Natural killer cell (primary cell): ENCODE results near the gene RXFP3. TPM values are rescaled to one million over a fixed set of nuclear protein-coding genes. Genes with fewer than 3 reads are reported as not detected.

ENCODE experiments used
- ATAC-seq, 3 donors: fragments of 150-1000 bp in 2 of 3; fragments of 200-7000 bp in 1 of 3; cut with Tn5 transposase; 1 replicate in 1 of 3; 2 replicates in 2 of 3; pipeline ENCODE4 v1.10.0; 2021; ENCODE audit warnings: mild to moderate bottlenecking in 2 of 3, moderate library complexity in 2 of 3
- DNase-seq, 2 donors: peaks; one replicate each; pipeline versions ENCODE4 v3.0.0 to v3.0.0-alpha.2; 2013 to 2021; ENCODE audit warnings: mixed read lengths in 1 of 2
- H3K27ac ChIP-seq: one replicate; pipeline ENCODE4 v1.5.1; 2013; ENCODE audit warnings: mild to moderate bottlenecking, low read length
- H3K27me3 ChIP-seq: one replicate; pipeline ENCODE4 v1.6.1; 2013; ENCODE audit warnings: low read length; ENCODE audit not compliant: control insufficient read depth, insufficient read depth
- H3K36me3 ChIP-seq: one replicate; pipeline ENCODE4 v1.6.1; 2013; ENCODE audit warnings: low read length; ENCODE audit not compliant: control insufficient read depth, insufficient read depth
- H3K4me1 ChIP-seq: one replicate; pipeline ENCODE4 v1.6.1; 2013; ENCODE audit warnings: low read length; ENCODE audit not compliant: control insufficient read depth, insufficient read depth
- H3K4me3 ChIP-seq: one replicate; pipeline ENCODE4 v1.5.1; 2013; ENCODE audit warnings: low read length
- H3K9me3 ChIP-seq: one replicate; pipeline ENCODE4 v1.6.1; 2013; ENCODE audit warnings: low read length; ENCODE audit not compliant: control insufficient read depth, insufficient read depth
- H3K27ac Mint-ChIP-seq, 2 donors: one replicate each; pipeline ENCODE4 v1.8.0; 2022; ENCODE audit warnings: mild to moderate bottlenecking in 2 of 2, mixed read lengths in 2 of 2, moderate library complexity in 1 of 2
- H3K27me3 Mint-ChIP-seq, 2 donors: one replicate each; pipeline ENCODE4 v1.8.0; 2022; ENCODE audit warnings: low read depth in 2 of 2, mixed read lengths in 2 of 2
- H3K36me3 Mint-ChIP-seq: one replicate; pipeline ENCODE4 v1.8.0; 2022; ENCODE audit warnings: mixed read lengths
- H3K4me1 Mint-ChIP-seq, 2 donors: one replicate each; pipeline ENCODE4 v1.8.0; 2022; ENCODE audit warnings: mixed read lengths in 2 of 2
- H3K4me3 Mint-ChIP-seq: one replicate; pipeline ENCODE4 v1.8.0; 2022; ENCODE audit warnings: mild to moderate bottlenecking, moderate library complexity, mixed read lengths
- H3K9me3 Mint-ChIP-seq, 2 donors: one replicate each; pipeline ENCODE4 v1.8.0; 2022; ENCODE audit warnings: mixed read lengths in 2 of 2
- CTCF ChIP-seq: fragments of 200-600 bp; IDR thresholded peaks from one replicate; pipeline ENCODE4 v1.8.0; 2022; ENCODE audit warnings: antibody characterized with exemption
- WGBS: methylation state at CpG from one replicate; pipeline ENCODE4 v1.1.7; 2013; ENCODE audit warnings: missing lambda C conversion rate; ENCODE audit not compliant: insufficient coverage; 5-methylcytosine and 5-hydroxymethylcytosine counted together
- intact Hi-C: fragments of 100-400 bp; cut with micrococcal nuclease; formaldehyde crosslinking; loops from one replicate; pipeline ENCODE4 v1.14.2; 2022
- total RNA-seq, 4 donors: library from RNA; stranded (reverse); fragments of 120-200 nt in 1 of 4; gene quantifications; one replicate each; pipeline versions ENCODE4 v1.2.3 to v1.2.4, GENCODE V29; 2013 to 2022

The RXFP3 gene
- total RNA-seq, 3 donors from 2014 or later (not counting 1 experiment from before 2014, with no cell fraction given) = not detected

- 89% methylated on average over 5 of the region's 6 CpGs for WGBS
- TF ChIP-seq CTCF = no peak
- Mint-ChIP-seq H3K4me3 (no peak overlapping the region), H3K27me3 (peaks cover 20 to 31% of the 10 kb centered on the region in 2 donors), H3K36me3 (no peaks in the 10 kb centered on the region), H3K9me3 (no peaks in the 10 kb centered on the region), H3K27ac (no peak overlapping the region), H3K4me1 (no peaks in the 10 kb centered on the region)
- H3K4me3 ChIP-seq = no peak overlapping the region
- no peaks in the 10 kb centered on the region for H3K36me3 ChIP-seq
- DNase-seq (no peak), ATAC-seq (no peak)
- no peaks in the 10 kb centered on the region for H3K27me3 ChIP-seq
- intact Hi-C loops = loop anchor here (10.0 kb wide), 1 partner anchor 1935 kb away; no protein-coding TSS in a partner anchor
- no peaks in the 10 kb centered on the region for H3K4me1 ChIP-seq
- no peak overlapping the region for H3K27ac ChIP-seq
- H3K9me3 ChIP-seq = no peaks in the 10 kb centered on the region
These were observed 6.1 kb upstream of the RXFP3 start for GRCh38 chr5:33929925-33930690.

GRCh38 chr5:33931136-33931535 lies 5.0 kb upstream of the RXFP3 start:
- TF ChIP-seq CTCF = no peak
- ATAC-seq (no peak), DNase-seq (no peak)
- H3K4me1 ChIP-seq = no peaks in the 10 kb centered on the region
- H3K36me3 ChIP-seq = no peaks in the 10 kb centered on the region
- Mint-ChIP-seq H3K4me3 (no peak overlapping the region), H3K36me3 (no peaks in the 10 kb centered on the region), H3K27ac (no peak overlapping the region), H3K4me1 (no peaks in the 10 kb centered on the region), H3K27me3 (peaks cover 17 to 41% of the 10 kb centered on the region in 2 donors), H3K9me3 (no peaks in the 10 kb centered on the region)
- intact Hi-C loops = no loop called here
- WGBS = 78% methylated on average over 5 of the region's 5 CpGs
- H3K27me3 ChIP-seq = peaks cover under 1% of the 10 kb centered on the region
- H3K4me3 ChIP-seq = no peak overlapping the region
- H3K27ac ChIP-seq = no peak overlapping the region
- no peaks in the 10 kb centered on the region for H3K9me3 ChIP-seq

- ATAC-seq = no peak
- WGBS = 84% methylated on average over 3 of the region's 3 CpGs
- Histone ChIP-seq H3K9me3 (no peaks in the 10 kb centered on the region), H3K27ac (no peak overlapping the region), H3K4me3 (no peak overlapping the region), H3K27me3 (peaks cover 12% of the 10 kb centered on the region), H3K4me1 (no peaks in the 10 kb centered on the region), H3K36me3 (no peaks in the 10 kb centered on the region)
- intact Hi-C loops = no loop called here
- no peak for DNase-seq
- H3K27me3 Mint-ChIP-seq = peaks cover 25 to 46% of the 10 kb centered on the region in 2 donors
- H3K9me3 Mint-ChIP-seq = no peaks in the 10 kb centered on the region
- TF ChIP-seq CTCF = no peak
- no peaks in the 10 kb centered on the region for H3K4me1 Mint-ChIP-seq
- H3K4me3 Mint-ChIP-seq = no peak overlapping the region
- H3K27ac Mint-ChIP-seq = no peak overlapping the region
- H3K36me3 Mint-ChIP-seq = no peaks in the 10 kb centered on the region
These were observed 2.4 kb upstream of the RXFP3 start for GRCh38 chr5:33933723-33934169.
